Peyer's patch (tissue), 4 donors: ENCODE results near the gene CLHC1. TPM values are rescaled to one million over a fixed set of nuclear protein-coding genes. Genes with fewer than 3 reads are reported as not detected.

Experiments used
- DNase-seq, 3 donors: peaks; one replicate each; pipeline ENCODE4 v3.0.0-alpha.2; 2017 to 2019
- H3K27ac ChIP-seq, 4 donors: fragments of 200-600 bp; sonication (generic); one replicate each; pipeline ENCODE4 v1.5.1; 2016 to 2019
- H3K27me3 ChIP-seq, 2 donors: fragments of 200-600 bp; sonication (generic); one replicate each; pipeline ENCODE4 v1.5.1; 2019
- H3K36me3 ChIP-seq, 3 donors: fragments of 200-600 bp; sonication (generic); one replicate each; pipeline ENCODE4 v1.5.1; 2016 to 2019
- H3K4me1 ChIP-seq, 4 donors: fragments of 200-600 bp; sonication (generic); one replicate each; pipeline ENCODE4 v1.5.1; 2016 to 2019
- H3K4me3 ChIP-seq, 4 donors: fragments of 200-600 bp; sonication (generic); 1 replicate in 3 of 4; 2 replicates in 1 of 4; pipeline ENCODE4 v1.5.1; 2016 to 2019; ENCODE audit warnings: mild to moderate bottlenecking in 1 of 4
- H3K9me3 ChIP-seq, 4 donors: fragments of 200-600 bp; sonication (generic); one replicate each; pipeline ENCODE4 v1.5.1; 2016 to 2019; ENCODE audit warnings: mild to moderate bottlenecking in 1 of 4
- CTCF ChIP-seq, 6 experiments: fragments of 450-650 bp in 4 of 6; fragments of 200-600 bp in 2 of 6; sonication (generic) in 1 of 6; IDR thresholded peaks; one replicate each; pipeline ENCODE4 v1.5.1; 2017 to 2019; ENCODE audit warnings: antibody characterized with exemption in 6 of 6, mild to moderate bottlenecking in 3 of 6, moderate library complexity in 1 of 6
- POLR2A ChIP-seq, 2 donors: fragments of 450-650 bp; IDR thresholded peaks; one replicate each; pipeline ENCODE4 v1.5.1; 2017; ENCODE audit warnings: antibody characterized with exemption in 2 of 2, mild to moderate bottlenecking in 2 of 2, moderate library complexity in 2 of 2
- total RNA-seq, 4 donors: library from RNA; depleted of rRNA; stranded (reverse); fragments of >200 nt; gene quantifications; one replicate each; pipeline ENCODE4 v1.1.0, GENCODE V29; 2016

CLHC1 gene
- total RNA-seq, 4 donors from 2014 or later, result 1.9 to 15.3 (median 8.1) TPM

- peaks cover 0 to 46% (median 5%) of the 10 kb centered on the region in 4 donors for H3K4me1 ChIP-seq
- H3K27me3 ChIP-seq, result no peaks in the 10 kb centered on the region
- no peak overlapping the region for H3K4me3 ChIP-seq
- peak overlapping the region in 1 of 4 donors; percentile 66 for H3K27ac ChIP-seq
- DNase-seq, result no peak
- H3K9me3 ChIP-seq, result no peaks in the 10 kb centered on the region
- no peak for TF ChIP-seq POLR2A (IDR thresholded peaks at IDR 0.05)
- TF ChIP-seq CTCF (IDR thresholded peaks at IDR 0.05), result no peak
- H3K36me3 ChIP-seq, result no peaks in the 10 kb centered on the region
These were observed 92.8 kb downstream of the CLHC1 start for GRCh38 chr2:55139305-55139704.

- H3K27me3 ChIP-seq, result no peaks in the 10 kb centered on the region
- DNase-seq, result no peak
- H3K4me1 ChIP-seq, result peaks cover 0 to 50% (median 7%) of the 10 kb centered on the region in 4 donors
- peak overlapping the region in 2 of 4 donors; percentile 33 to 66 for H3K27ac ChIP-seq
- no peak for TF ChIP-seq CTCF (IDR thresholded peaks at IDR 0.05)
- no peaks in the 10 kb centered on the region for H3K36me3 ChIP-seq
- no peak overlapping the region for H3K4me3 ChIP-seq
- H3K9me3 ChIP-seq, result no peaks in the 10 kb centered on the region
These were observed 93.2 kb downstream of the CLHC1 start for GRCh38 chr2:55138882-55139229.

- Histone ChIP-seq H3K27me3 (no peaks in the 10 kb centered on the region), H3K4me3 (no peak overlapping the region), H3K27ac (peak overlapping the region in 2 of 4 donors; percentile 66 to 79), H3K4me1 (peaks cover 0 to 50% (median 7%) of the 10 kb centered on the region in 4 donors), H3K9me3 (no peaks in the 10 kb centered on the region), H3K36me3 (no peaks in the 10 kb centered on the region)
- DNase-seq, result no peak
- TF ChIP-seq CTCF (IDR thresholded peaks at IDR 0.05), result no peak
- no peak for TF ChIP-seq POLR2A (IDR thresholded peaks at IDR 0.05)
These were observed 93.8 kb downstream of the CLHC1 start for GRCh38 chr2:55138014-55138881.

GRCh38 chr2:55137024-55137958 lies 94.8 kb downstream of the CLHC1 start:
- no peaks in the 10 kb centered on the region for H3K9me3 ChIP-seq
- peaks cover 0 to 50% (median 7%) of the 10 kb centered on the region in 4 donors for H3K4me1 ChIP-seq
- peak in 1 of 3 donors; percentile 59 for DNase-seq
- no peaks in the 10 kb centered on the region for H3K27me3 ChIP-seq
- no peak for TF ChIP-seq CTCF (IDR thresholded peaks at IDR 0.05)
- TF ChIP-seq POLR2A (IDR thresholded peaks at IDR 0.05), result no peak
- H3K36me3 ChIP-seq, result no peaks in the 10 kb centered on the region
- peak overlapping the region in 3 of 4 donors; percentile 23 to 79 (median 66) for H3K27ac ChIP-seq
- H3K4me3 ChIP-seq, result no peak overlapping the region

GRCh38 chr2:55136138-55136541 lies 96.0 kb downstream of the CLHC1 start:
- Histone ChIP-seq H3K4me1 (peaks cover 0 to 43% (median 7%) of the 10 kb centered on the region in 4 donors), H3K4me3 (no peak overlapping the region), H3K27ac (peak overlapping the region in 3 of 4 donors; percentile 23 to 79 (median 66)), H3K27me3 (no peaks in the 10 kb centered on the region), H3K9me3 (no peaks in the 10 kb centered on the region), H3K36me3 (no peaks in the 10 kb centered on the region)
- peak in 2 of 3 donors; percentile 55 to 67 for DNase-seq
- TF ChIP-seq POLR2A (IDR thresholded peaks at IDR 0.05), result no peak
- TF ChIP-seq CTCF (IDR thresholded peaks at IDR 0.05), result no peak
